Gastroesophageal sphincter (tissue), 4 donors: ENCODE data around the gene TAB2. TPM values are rescaled to one million over a fixed set of nuclear protein-coding genes. Genes with fewer than 3 reads are reported as not detected.

Experiments
- ATAC-seq: fragments of 150-250 bp; one replicate; pipeline ENCODE4 v1.9.1; 2016; ENCODE audit warnings: mild to moderate bottlenecking, moderate library complexity
- H3K27ac ChIP-seq, 4 donors: fragments of 200-600 bp; sonication (generic) in 3 of 4; 1 replicate in 3 of 4; 2 replicates in 1 of 4; pipeline ENCODE4 v1.5.1; 2016 to 2019
- H3K27me3 ChIP-seq: fragments of 200-600 bp; sonication (generic); one replicate; pipeline ENCODE4 v1.5.1; 2019
- H3K36me3 ChIP-seq, 2 donors: fragments of 200-600 bp; sonication (generic); one replicate each; pipeline ENCODE4 v1.5.1; 2019; ENCODE audit warnings: control low read depth in 1 of 2
- H3K4me1 ChIP-seq, 3 donors: fragments of 200-600 bp; sonication (generic); 1 replicate in 2 of 3; 2 replicates in 1 of 3; pipeline ENCODE4 v1.5.1; 2016 to 2019; ENCODE audit warnings: control low read depth in 2 of 3
- H3K4me3 ChIP-seq, 2 donors: fragments of 200-600 bp; sonication (generic); one replicate each; pipeline ENCODE4 v1.5.1; 2019; ENCODE audit warnings: mild to moderate bottlenecking in 1 of 2, moderate library complexity in 1 of 2
- H3K9me3 ChIP-seq, 3 donors: fragments of 200-600 bp; sonication (generic); one replicate each; pipeline ENCODE4 v1.5.1; 2017 to 2019; ENCODE audit warnings: control low read depth in 2 of 3
- EP300 ChIP-seq: sonication (generic); formaldehyde crosslinking; IDR thresholded peaks from one replicate; pipeline ENCODE4 v1.6.1; 2017; ENCODE audit warnings: antibody characterized with exemption, mild to moderate bottlenecking
- POLR2A ChIP-seq, 2 donors: fragments of 450-650 bp; IDR thresholded peaks; one replicate each; pipeline ENCODE4 v1.6.1; 2017; ENCODE audit warnings: antibody characterized with exemption in 2 of 2, mild to moderate bottlenecking in 2 of 2, moderate library complexity in 1 of 2
- POLR2AphosphoS5 ChIP-seq: sonication (generic); formaldehyde crosslinking; IDR thresholded peaks from one replicate; pipeline ENCODE4 v1.6.1; 2017; ENCODE audit warnings: antibody characterized with exemption
- whole genome bisulfite sequencing, 2 donors: methylation state at CpG; one replicate each; pipeline ENCODE4 v1.1.5; 2018; ENCODE audit warnings: low coverage in 1 of 2; 5-methylcytosine and 5-hydroxymethylcytosine counted together
- total RNA-seq, 4 donors: library from RNA; depleted of rRNA; stranded (reverse); fragments of >200 nt; gene quantifications; one replicate each; pipeline ENCODE4 v1.1.0, GENCODE V29; 2016
- TF ChIP-seq, protein P1 (sequence below), 4 experiments: fragments of 200-600 bp in 2 of 4; fragments of 450-650 bp in 2 of 4; sonication (generic) in 1 of 4; IDR thresholded peaks; one replicate each; pipeline ENCODE4 v1.5.1; 2017 to 2019; ENCODE audit warnings: antibody characterized with exemption in 4 of 4, mild to moderate bottlenecking in 2 of 4, moderate library complexity in 2 of 4

Gene TAB2
- total RNA-seq, 4 donors from 2014 or later: 69.5 to 111 (median 97.0) TPM

DNA sequence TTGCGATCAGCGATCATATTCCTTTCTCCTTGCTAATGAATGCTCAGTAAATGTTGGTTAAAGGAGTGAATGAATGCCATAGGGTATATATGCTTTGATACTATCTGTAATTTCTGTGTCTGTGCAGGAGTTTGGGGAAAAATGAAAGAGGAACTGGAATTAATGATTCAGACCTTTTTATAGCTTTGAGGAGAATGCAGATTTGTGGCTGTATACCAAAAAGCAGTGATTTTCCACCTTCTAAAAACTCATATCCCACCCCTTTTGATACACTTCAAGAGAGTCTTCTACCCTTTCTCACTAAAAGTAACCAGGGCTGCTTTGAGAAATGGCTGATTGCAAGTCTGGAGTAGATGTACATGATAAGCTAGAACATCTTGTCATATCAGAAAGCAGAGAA lies 56.0 kb downstream of the TAB2 start:
- peaks cover 0 to 8% of the 10 kb centered on the region in 2 donors for H3K36me3 ChIP-seq
- no peaks in the 10 kb centered on the region for H3K9me3 ChIP-seq
- no peak for TF ChIP-seq EP300
- TF ChIP-seq, protein P1, sequence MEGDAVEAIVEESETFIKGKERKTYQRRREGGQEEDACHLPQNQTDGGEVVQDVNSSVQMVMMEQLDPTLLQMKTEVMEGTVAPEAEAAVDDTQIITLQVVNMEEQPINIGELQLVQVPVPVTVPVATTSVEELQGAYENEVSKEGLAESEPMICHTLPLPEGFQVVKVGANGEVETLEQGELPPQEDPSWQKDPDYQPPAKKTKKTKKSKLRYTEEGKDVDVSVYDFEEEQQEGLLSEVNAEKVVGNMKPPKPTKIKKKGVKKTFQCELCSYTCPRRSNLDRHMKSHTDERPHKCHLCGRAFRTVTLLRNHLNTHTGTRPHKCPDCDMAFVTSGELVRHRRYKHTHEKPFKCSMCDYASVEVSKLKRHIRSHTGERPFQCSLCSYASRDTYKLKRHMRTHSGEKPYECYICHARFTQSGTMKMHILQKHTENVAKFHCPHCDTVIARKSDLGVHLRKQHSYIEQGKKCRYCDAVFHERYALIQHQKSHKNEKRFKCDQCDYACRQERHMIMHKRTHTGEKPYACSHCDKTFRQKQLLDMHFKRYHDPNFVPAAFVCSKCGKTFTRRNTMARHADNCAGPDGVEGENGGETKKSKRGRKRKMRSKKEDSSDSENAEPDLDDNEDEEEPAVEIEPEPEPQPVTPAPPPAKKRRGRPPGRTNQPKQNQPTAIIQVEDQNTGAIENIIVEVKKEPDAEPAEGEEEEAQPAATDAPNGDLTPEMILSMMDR (IDR thresholded peaks at IDR 0.05): no peak
- TF ChIP-seq POLR2A (IDR thresholded peaks at IDR 0.05): no peak
- no peak for TF ChIP-seq POLR2AphosphoS5
- no peak for ATAC-seq
- H3K27ac ChIP-seq: no peak overlapping the region
- 94 to 96% methylated on average over 2 of the region's 2 CpGs for WGBS, 2 donors
- peaks cover 0 to 38% (median 0%) of the 10 kb centered on the region in 3 donors for H3K4me1 ChIP-seq
- H3K27me3 ChIP-seq: no peaks in the 10 kb centered on the region
- no peak overlapping the region for H3K4me3 ChIP-seq

DNA sequence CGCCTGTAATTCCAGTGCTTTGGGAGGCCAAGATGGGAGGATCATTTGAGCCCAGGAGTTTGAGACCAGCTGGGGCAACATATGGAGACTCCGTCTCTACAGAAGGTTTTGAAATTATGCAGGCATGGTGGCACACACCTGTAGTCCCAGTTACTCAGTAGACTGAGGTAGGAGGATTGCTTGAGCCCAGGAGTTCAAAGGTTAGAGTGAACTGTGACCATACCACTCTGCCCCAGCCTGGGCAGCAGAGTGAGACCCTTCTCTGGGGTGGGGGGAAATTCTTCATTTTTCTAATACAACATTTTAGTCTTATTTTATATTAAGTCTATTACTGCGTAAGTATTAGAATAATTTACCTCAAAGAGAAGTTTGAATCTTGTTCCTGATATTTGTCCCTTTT lies 62.5 kb downstream of the TAB2 start:
- 94 to 100% methylated on average over 3 of the region's 3 CpGs for WGBS, 2 donors

DNA sequence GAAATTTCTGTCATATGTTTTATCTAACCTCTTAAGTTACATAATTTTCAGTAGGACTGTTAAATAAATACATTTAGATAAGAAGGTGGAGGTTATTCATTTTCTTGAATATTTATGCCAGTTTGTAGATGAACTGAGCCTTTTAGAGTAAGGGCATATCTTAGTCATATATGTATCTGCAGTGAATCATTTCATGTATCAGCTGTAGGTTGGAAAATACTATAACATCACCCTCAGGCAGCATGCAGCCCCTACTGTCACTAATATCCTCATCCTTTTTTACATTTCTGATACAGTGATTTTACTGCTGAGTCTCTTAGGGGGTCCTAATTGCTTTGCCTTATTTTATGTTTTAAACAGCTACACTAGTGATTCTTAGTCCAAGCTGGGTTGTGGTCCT lies 63.0 kb downstream of the TAB2 start:
- peaks cover 0 to 25% (median 0%) of the 10 kb centered on the region in 3 donors for H3K4me1 ChIP-seq
- H3K27ac ChIP-seq: no peak overlapping the region
- ATAC-seq: no peak
- H3K36me3 ChIP-seq: peaks cover 0 to 54% of the 10 kb centered on the region in 2 donors
- no peak overlapping the region for H3K4me3 ChIP-seq
- no peak for TF ChIP-seq EP300
- TF ChIP-seq POLR2A (IDR thresholded peaks at IDR 0.05): no peak
- TF ChIP-seq, protein P1 (IDR thresholded peaks at IDR 0.05): no peak
- no peak for TF ChIP-seq POLR2AphosphoS5
- no peaks in the 10 kb centered on the region for H3K9me3 ChIP-seq
- no peaks in the 10 kb centered on the region for H3K27me3 ChIP-seq

More for the DNA sequence above, 62.5 kb downstream of the TAB2 start:
- H3K27ac ChIP-seq: no peak overlapping the region
- no peaks in the 10 kb centered on the region for H3K27me3 ChIP-seq
- TF ChIP-seq POLR2A (IDR thresholded peaks at IDR 0.05) (no peak), POLR2AphosphoS5 (no peak), EP300 (no peak)
- TF ChIP-seq, protein P1 (IDR thresholded peaks at IDR 0.05): no peak
- H3K9me3 ChIP-seq: no peaks in the 10 kb centered on the region
- H3K4me3 ChIP-seq: no peak overlapping the region
- ATAC-seq: no peak
- H3K36me3 ChIP-seq: peaks cover 0 to 54% of the 10 kb centered on the region in 2 donors
- H3K4me1 ChIP-seq: peaks cover 0 to 21% (median 0%) of the 10 kb centered on the region in 3 donors

DNA sequence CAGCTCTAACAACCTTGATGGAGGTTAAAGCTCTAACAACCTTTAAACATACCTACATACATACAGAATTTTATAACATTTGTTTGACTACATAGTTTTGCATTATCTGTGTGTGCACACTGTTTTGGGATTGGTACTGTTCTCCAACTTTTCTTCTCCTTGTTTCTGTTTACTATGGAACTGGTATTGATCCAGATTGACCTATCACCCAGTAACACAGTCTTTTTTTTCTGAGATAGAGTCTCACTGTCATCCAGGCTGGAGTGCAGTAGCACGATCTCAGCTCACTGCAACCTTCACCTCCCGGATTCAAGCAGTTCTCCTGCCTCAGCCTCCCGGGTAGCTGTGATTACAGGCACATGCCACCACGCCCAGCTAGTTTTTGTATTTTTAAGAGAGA lies 65.9 kb downstream of the TAB2 start:
- Histone ChIP-seq H3K36me3 (peaks cover 0 to 47% of the 10 kb centered on the region in 2 donors), H3K27me3 (no peaks in the 10 kb centered on the region), H3K9me3 (no peaks in the 10 kb centered on the region), H3K27ac (no peak overlapping the region), H3K4me1 (peaks cover 0 to 32% (median 2%) of the 10 kb centered on the region in 3 donors), H3K4me3 (no peak overlapping the region)
- ATAC-seq: no peak
- no peak for TF ChIP-seq EP300
- TF ChIP-seq POLR2AphosphoS5: no peak
- no peak for TF ChIP-seq POLR2A (IDR thresholded peaks at IDR 0.05)
- TF ChIP-seq, protein P1 (IDR thresholded peaks at IDR 0.05): no peak
- 100% methylated on average over 4 of the region's 4 CpGs; no CpG with 5 or more reads in 1 of the 2 donors for WGBS, 2 donors

DNA sequence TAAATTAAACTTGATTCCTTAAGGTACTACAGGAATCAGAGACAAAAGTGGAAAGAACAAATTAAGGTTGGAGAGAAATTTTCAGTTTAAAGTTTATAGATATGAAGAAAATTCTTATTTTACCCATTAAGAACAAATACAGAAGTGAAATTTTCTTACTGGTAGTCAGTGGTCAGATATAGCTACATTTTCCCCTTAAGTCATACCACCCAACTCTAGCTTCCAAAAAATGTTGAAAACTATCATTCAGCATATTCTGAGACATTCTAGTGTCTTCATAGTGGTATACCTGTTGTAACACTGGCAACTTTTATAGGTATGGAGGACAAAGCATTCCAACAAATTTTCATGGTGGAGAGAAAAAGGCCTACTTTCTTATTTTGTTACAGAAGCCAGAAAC lies 67.0 kb downstream of the TAB2 start:
- H3K4me3 ChIP-seq: no peak overlapping the region
- no peak for TF ChIP-seq POLR2A (IDR thresholded peaks at IDR 0.05)
- TF ChIP-seq EP300: no peak
- no peak for TF ChIP-seq POLR2AphosphoS5
- TF ChIP-seq, protein P1 (IDR thresholded peaks at IDR 0.05): no peak
- no peak for ATAC-seq
- peaks cover 0 to 36% of the 10 kb centered on the region in 2 donors for H3K36me3 ChIP-seq
- no peaks in the 10 kb centered on the region for H3K27me3 ChIP-seq
- H3K27ac ChIP-seq: no peak overlapping the region
- H3K9me3 ChIP-seq: no peaks in the 10 kb centered on the region
- H3K4me1 ChIP-seq: peaks cover 0 to 33% (median 2%) of the 10 kb centered on the region in 3 donors
